Tibial nerve (tissue), 4 donors: ENCODE measurements around the gene KIF25. TPM values are rescaled to one million over a fixed set of nuclear protein-coding genes. Genes with fewer than 3 reads are reported as not detected.

Experiments
- DNase-seq, 2 donors: peaks; one replicate each; pipeline ENCODE4 v3.0.0-alpha.2; 2019; ENCODE audit warnings: low spot score in 2 of 2
- H3K27ac ChIP-seq, 4 donors: fragments of 200-600 bp; sonication (generic) in 3 of 4; one replicate each; pipeline ENCODE4 v1.5.1; 2017 to 2019; ENCODE audit warnings: mild to moderate bottlenecking in 1 of 4
- H3K27me3 ChIP-seq, 2 donors: fragments of 200-600 bp; sonication (generic) in 1 of 2; one replicate each; pipeline versions ENCODE4 v1.5.1 to v1.6.0; 2017 to 2019
- H3K36me3 ChIP-seq, 3 donors: fragments of 200-600 bp; sonication (generic); one replicate each; pipeline ENCODE4 v1.5.1; 2018 to 2019
- H3K4me1 ChIP-seq, 4 donors: fragments of 200-600 bp; sonication (generic) in 3 of 4; one replicate each; pipeline ENCODE4 v1.5.1; 2017 to 2019
- H3K4me3 ChIP-seq, 4 donors: fragments of 200-600 bp; sonication (generic) in 3 of 4; one replicate each; pipeline ENCODE4 v1.5.1; 2017 to 2019; ENCODE audit warnings: mild to moderate bottlenecking in 1 of 4, moderate library complexity in 1 of 4
- H3K9me3 ChIP-seq, 4 donors: fragments of 200-600 bp; sonication (generic) in 3 of 4; one replicate each; pipeline ENCODE4 v1.5.1; 2017 to 2019
- EP300 ChIP-seq, 2 donors: sonication (generic); formaldehyde crosslinking; IDR thresholded peaks; one replicate each; pipeline ENCODE4 v1.6.1; 2017; ENCODE audit warnings: antibody characterized with exemption in 2 of 2, mild to moderate bottlenecking in 1 of 2
- POLR2A ChIP-seq, 2 donors: fragments of 450-650 bp; IDR thresholded peaks; one replicate each; pipeline ENCODE4 v1.6.1; 2017; ENCODE audit warnings: antibody characterized with exemption in 2 of 2, mild to moderate bottlenecking in 2 of 2, moderate library complexity in 2 of 2
- WGBS, 2 donors: methylation state at CpG; one replicate each; pipeline ENCODE4 v1.1.5; 2018; 5-methylcytosine and 5-hydroxymethylcytosine counted together
- total RNA-seq, 4 donors: library from RNA; depleted of rRNA; stranded (reverse); fragments of >200 nt; gene quantifications; one replicate each; pipeline ENCODE4 v1.1.0, GENCODE V29; 2016
- TF ChIP-seq, protein P1 (sequence below), 5 experiments: fragments of 200-600 bp in 3 of 5; fragments of 450-650 bp in 2 of 5; sonication (generic) in 3 of 5; IDR thresholded peaks; one replicate each; pipeline ENCODE4 v1.5.1; 2016 to 2019; ENCODE audit warnings: antibody characterized with exemption in 5 of 5, mild to moderate bottlenecking in 3 of 5, moderate library complexity in 2 of 5

Gene KIF25
- total RNA-seq, 4 donors from 2014 or later, result not detected

DNA sequence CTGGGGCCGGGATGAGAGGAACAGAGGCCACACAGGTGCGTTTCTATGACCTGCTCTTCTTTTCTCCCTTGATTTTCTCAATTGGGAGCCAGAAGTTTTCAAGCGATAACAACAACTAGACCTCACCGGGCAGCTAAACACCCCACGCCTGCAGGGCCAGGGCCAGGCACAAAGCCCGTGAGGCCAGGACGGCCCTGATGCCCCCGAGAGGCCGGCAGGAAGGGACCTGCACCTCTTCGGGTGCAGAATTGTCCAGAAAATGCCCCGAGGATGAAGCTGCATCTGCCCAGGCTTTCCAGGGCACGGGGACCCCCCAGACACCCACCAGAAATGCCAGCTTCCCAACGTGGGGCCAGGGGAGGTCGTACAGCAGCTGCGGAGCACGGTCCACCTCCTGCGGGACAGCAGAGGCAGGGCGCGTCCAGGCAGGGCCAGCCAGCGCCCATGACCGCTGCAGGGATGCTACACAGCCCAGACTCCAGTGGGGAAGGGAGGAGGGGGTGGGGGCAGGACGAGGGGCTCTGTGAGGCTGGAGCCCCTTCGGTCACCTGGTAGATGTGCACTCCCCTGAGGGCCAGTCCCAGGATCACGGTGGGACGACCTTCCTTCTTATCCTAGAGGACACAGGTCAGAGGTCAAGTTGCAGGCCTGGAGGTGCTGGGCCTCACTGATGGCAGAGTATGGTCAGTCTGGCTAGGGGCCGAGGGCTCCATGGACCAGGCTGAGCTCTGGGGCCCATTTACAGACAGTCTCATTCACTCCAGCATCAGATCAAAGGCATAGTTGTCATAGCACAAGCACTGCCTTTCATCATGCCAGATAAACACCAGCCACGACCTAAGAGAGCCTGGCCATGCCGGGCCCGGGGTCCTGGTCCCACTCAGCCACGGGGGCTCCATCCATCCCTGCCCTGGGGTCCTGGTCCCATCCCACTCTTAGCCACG, 65.1 kb downstream of the KIF25 start:
- Histone ChIP-seq H3K27ac (no peak overlapping the region), H3K36me3 (no peaks in the 10 kb centered on the region), H3K9me3 (no peaks in the 10 kb centered on the region), H3K4me3 (no peak overlapping the region), H3K27me3 (no peaks in the 10 kb centered on the region), H3K4me1 (peaks cover 0 to 7% (median 0%) of the 10 kb centered on the region in 4 donors)
- no peak for DNase-seq
- WGBS, 2 donors, result 78 to 79% methylated on average over 27 to 28 of the region's 31 CpGs
- TF ChIP-seq, protein P1, sequence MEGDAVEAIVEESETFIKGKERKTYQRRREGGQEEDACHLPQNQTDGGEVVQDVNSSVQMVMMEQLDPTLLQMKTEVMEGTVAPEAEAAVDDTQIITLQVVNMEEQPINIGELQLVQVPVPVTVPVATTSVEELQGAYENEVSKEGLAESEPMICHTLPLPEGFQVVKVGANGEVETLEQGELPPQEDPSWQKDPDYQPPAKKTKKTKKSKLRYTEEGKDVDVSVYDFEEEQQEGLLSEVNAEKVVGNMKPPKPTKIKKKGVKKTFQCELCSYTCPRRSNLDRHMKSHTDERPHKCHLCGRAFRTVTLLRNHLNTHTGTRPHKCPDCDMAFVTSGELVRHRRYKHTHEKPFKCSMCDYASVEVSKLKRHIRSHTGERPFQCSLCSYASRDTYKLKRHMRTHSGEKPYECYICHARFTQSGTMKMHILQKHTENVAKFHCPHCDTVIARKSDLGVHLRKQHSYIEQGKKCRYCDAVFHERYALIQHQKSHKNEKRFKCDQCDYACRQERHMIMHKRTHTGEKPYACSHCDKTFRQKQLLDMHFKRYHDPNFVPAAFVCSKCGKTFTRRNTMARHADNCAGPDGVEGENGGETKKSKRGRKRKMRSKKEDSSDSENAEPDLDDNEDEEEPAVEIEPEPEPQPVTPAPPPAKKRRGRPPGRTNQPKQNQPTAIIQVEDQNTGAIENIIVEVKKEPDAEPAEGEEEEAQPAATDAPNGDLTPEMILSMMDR (IDR thresholded peaks at IDR 0.05), result no peak
- TF ChIP-seq EP300 (IDR thresholded peaks at IDR 0.05) (no peak), POLR2A (IDR thresholded peaks at IDR 0.05) (no peak)

DNA sequence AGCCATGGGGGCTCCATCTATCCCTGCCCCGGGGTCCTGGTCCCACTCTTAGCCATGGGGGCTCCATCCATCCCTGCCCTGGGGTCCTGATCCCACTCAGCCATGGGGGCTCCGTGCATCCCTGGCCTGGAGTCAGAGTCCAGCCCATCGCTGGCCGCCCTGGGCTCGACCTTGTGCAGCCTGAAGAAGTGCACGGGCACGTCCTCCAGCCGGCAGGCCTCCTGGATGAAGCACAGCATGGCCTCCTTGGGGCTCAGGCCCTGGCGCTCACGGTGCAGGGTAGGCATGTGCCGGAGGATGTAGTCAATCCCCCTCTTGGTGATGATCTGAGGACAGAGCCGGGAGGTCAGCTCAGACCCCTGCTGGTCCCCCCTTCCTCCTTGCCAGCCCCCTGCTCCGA, 66.0 kb downstream of the KIF25 start:
- H3K27me3 ChIP-seq, result no peaks in the 10 kb centered on the region
- H3K36me3 ChIP-seq, result no peaks in the 10 kb centered on the region
- no peaks in the 10 kb centered on the region for H3K9me3 ChIP-seq
- no peak overlapping the region for H3K27ac ChIP-seq
- 86 to 96% methylated on average over 4 to 9 of the region's 13 CpGs for WGBS, 2 donors
- no peak overlapping the region for H3K4me3 ChIP-seq
- H3K4me1 ChIP-seq, result peaks cover 0 to 7% (median 0%) of the 10 kb centered on the region in 4 donors
- DNase-seq, result no peak
- TF ChIP-seq, protein P1 (IDR thresholded peaks at IDR 0.05), result no peak
- no peak for TF ChIP-seq EP300 (IDR thresholded peaks at IDR 0.05)
- no peak for TF ChIP-seq POLR2A (IDR thresholded peaks at IDR 0.05)

DNA sequence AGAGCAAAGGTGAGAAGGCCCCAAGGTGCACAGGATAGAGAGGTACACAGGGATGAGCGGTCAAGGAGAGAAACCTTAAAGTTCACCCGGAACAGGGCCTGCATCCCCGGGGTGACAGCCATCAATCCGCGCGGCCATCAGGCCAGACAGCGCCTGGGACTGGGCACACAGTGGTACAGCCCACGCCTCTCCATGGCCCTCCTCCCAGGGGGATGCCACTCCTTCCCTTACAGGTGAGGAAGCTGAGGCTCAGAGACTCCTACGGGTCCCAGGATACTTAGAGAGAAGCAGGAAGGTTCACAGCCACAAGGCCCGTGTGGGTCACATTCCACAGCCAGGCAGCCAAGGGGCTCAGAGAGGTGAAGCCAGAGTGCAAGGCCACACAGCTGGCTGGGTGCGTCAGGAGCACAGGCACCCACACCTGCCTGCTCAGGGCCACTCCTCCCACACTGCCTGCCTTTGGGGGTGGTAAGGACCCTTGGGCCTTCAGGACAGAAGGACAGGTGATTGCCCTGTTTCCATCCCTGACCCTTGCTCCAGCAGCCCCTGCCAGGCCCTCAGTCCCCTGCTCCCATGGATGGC, 66.8 kb downstream of the KIF25 start:
- H3K36me3 ChIP-seq, result no peaks in the 10 kb centered on the region
- WGBS, 2 donors, result 88 to 97% methylated on average over 6 to 10 of the region's 11 CpGs
- H3K27me3 ChIP-seq, result no peaks in the 10 kb centered on the region
- no peaks in the 10 kb centered on the region for H3K9me3 ChIP-seq
- H3K27ac ChIP-seq, result no peak overlapping the region
- H3K4me1 ChIP-seq, result peaks cover 0 to 7% (median 0%) of the 10 kb centered on the region in 4 donors
- no peak for DNase-seq
- TF ChIP-seq EP300 (IDR thresholded peaks at IDR 0.05), result no peak
- TF ChIP-seq, protein P1 (IDR thresholded peaks at IDR 0.05), result no peak
- H3K4me3 ChIP-seq, result no peak overlapping the region

DNA sequence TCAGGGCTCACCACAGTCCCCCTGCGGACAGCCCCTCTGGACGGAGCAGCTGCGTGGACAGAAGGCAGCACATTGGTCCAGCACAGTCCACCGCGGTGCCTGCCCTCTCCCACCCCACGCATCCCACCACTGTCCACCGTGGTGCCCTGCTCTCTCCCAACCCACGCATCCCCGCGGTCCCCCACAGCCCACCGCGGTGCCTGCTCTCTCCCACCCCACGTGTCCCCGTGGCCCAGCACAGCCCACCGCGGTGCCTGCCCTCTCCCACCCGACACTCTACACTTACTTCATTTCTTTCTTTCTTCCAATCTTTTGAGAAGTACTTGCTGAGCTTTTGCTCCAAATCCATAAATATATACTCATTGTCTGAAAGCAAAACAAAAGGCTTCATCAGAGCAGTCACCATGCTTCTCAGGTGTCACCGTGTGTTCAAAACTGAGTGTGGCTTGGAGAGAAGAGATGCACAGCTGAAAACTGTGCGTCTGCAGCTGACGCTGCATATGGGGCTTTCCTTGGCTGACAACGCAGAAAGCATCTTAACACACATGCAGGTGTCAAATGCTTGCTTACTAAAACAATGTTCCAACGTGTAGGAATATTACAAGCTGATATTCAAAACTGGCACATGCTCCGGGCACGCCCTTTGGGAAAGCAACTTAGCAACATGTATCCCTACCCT, 69.7 kb downstream of the KIF25 start:
- H3K27ac ChIP-seq, result no peak overlapping the region
- H3K27me3 ChIP-seq, result no peaks in the 10 kb centered on the region
- TF ChIP-seq, protein P1 (IDR thresholded peaks at IDR 0.05), result no peak
- TF ChIP-seq POLR2A (IDR thresholded peaks at IDR 0.05) (no peak), EP300 (IDR thresholded peaks at IDR 0.05) (no peak)
- 89 to 93% methylated on average over 22 to 24 of the region's 24 CpGs for WGBS, 2 donors
- H3K36me3 ChIP-seq, result no peaks in the 10 kb centered on the region
- peaks cover 0 to 2% (median 0%) of the 10 kb centered on the region in 4 donors for H3K4me1 ChIP-seq
- no peaks in the 10 kb centered on the region for H3K9me3 ChIP-seq
- H3K4me3 ChIP-seq, result no peak overlapping the region
- DNase-seq, result no peak
